MV-4-11 (cell line): ENCODE results near the gene BABAM2.
"Not testable (repeated sequence)": the region's sequence is repeated elsewhere in the genome, so short reads cannot be mapped to it uniquely, and the experiment has no call there.

ENCODE experiments used
- DNase-seq: peaks from one replicate; lab custom pipeline; 2025; lab: John Stamatoyannopoulos, UW

Gene BABAM2

GRCh38 chr2:28360718-28361293, 470.3 kb downstream of the BABAM2 start:
- DNase-seq = peak; percentile 42

DNA sequence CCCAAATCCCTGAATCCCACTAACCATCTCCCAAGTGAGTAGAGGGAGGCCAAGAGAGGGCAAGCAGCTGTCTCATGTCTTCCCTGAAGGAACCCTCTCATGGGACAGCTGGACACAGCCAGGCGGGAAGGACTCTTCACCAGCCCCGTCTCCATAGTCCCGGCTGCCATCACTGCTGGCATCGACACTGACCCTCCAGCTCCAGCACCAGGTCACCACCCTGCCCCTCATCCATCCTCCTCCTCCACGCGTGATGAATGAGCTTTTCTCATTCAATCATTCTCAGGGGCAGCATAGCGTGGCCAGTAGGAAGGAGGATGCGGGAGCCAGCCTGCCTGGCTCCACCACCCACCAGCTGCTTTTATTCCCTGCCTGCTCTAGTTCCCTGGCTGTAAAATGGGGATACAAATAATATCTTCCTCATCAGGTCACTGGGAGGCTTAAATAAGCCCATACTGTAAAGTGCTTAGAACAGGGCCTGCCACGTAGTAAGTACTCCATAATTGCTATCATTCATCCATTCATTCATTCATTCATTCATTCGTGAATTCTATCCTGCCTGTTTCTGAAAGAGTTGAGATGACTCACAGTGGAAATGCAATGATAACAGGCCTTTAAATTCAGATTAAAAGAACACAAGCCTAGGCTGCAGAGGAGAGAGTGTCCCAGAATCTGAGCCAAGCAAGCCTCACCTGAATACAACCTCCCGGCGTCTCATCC, 471.6 kb downstream of the BABAM2 start:
- DNase-seq = no peak

- DNase-seq = no peak
Observed at GRCh38 chr2:28362991-28363521, 472.5 kb downstream of the BABAM2 start.

DNA sequence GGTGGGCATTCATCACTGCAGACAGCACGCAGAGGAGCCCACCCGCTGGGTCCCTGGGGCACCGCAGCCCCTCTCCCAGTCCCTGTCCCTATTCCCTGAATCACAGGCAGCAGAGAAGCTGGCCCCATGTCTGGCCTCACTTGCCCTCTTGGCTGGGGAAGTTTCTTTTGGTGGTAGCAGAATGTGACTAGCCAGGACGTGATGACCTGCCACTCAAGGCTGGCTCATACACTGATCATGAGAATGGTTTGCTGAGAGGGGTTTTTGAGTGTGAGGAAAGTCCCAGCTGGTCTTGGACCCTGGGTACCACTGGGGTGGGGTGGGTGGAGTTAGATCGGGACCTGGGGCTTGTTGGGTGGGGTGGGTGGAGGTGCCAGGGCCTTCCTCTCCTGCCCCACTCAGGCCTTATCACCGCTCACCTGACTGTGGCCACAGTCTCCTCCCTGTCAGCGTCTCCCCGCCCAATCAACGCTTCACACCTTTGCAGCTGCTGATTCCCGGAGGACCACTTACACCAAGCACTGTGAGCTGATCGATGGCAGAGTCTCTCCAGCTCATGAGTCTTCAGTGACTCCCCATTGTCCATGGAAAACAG, 473.3 kb downstream of the BABAM2 start:
- no peak for DNase-seq

GRCh38 chr2:28364610-28365009, 474.1 kb downstream of the BABAM2 start:
- no peak for DNase-seq

DNA sequence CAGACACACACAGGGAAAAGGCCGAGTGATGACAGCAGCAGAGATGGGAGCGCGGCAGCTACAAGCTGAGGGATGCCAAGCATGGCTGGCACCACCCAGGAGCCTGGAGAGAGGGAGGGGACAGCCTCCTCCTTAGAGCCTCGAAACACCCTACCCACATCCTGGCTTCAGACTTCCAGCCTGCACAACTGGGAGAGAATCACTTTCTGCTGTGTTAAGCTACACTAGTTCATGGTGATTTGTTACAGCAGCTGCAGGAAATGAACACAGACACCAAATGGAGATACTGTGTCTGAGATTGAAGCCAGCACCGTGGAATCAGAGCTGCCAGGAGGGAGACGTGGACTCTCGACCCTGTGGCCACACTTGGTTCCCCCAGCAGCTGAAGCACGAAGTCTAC, 474.6 kb downstream of the BABAM2 start:
- no peak for DNase-seq

DNA sequence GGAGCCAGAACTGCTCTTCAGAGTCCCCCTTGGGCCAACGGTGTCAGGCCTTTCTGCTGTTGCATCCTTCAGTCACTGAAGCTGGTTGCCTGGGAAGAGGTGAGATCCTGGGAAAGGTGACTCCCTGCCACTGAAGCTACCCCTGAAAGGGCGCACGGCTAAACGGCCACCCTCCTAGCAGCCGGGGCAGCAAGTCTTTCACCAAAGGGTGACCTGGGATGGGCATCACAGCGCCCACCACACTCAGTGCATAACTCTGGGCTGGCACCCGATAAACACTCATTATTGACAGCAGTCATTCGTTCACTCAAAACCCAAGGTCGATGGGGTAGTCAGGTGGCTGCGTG, 475.6 kb downstream of the BABAM2 start:
- no peak for DNase-seq

- DNase-seq = peak; percentile 92
Observed at GRCh38 chr2:28366496-28367282, 476.2 kb downstream of the BABAM2 start.

DNA sequence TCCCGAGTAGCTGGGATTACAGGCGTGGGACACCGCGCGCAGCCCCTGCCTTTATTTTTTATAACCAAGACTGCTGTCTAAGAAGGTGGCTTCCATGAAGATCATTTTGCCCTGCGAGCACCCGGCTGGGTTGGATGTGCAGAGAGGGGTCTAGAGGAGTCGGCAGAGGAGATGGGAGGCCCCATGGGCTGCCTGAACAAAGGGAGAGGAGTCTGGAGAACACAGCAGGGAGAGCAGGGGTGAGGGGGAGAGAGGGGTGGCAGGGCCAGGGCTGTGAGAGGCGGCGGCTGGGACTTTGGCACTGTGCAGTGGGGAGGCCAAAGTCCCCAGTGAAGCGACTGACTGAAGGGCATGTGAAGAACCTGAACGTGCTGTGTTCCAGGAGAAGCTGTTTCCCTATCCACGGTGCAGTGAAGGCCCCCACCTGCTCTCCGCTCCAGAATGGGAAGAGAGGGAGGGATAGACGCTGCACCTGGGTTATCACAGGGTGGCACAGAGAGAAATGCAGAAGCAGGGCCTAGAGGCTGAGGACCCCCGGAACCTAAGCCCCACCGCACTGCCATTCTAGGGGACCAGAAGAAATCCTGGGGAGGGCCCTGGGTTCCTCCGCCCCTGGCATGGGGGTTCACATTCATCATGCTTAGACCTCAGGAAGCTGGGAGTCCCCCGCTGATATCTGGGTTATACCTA, 477.3 kb downstream of the BABAM2 start:
- no peak for DNase-seq

GRCh38 chr2:28368357-28368798, 477.8 kb downstream of the BABAM2 start:
- DNase-seq = no peak

DNA sequence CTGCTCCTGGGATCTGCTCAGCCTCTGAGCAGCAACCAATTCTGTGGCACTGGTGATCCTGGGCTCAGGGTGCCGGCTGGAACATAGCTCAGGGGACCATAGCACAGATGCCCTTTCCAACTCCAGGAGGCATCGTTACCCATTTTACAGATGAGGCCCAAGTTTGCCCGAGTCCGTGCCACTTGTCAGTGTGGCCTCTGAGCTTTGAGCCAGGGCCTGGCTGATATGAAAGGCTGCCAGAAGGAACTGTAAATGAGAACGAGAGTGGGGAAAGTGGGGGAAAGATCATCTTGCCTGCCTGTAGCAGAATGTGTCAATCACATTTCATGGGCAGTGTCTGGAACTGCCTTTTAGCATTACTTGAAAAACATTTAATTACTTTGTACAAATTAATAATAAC, 478.8 kb downstream of the BABAM2 start:
- DNase-seq = no peak

DNA sequence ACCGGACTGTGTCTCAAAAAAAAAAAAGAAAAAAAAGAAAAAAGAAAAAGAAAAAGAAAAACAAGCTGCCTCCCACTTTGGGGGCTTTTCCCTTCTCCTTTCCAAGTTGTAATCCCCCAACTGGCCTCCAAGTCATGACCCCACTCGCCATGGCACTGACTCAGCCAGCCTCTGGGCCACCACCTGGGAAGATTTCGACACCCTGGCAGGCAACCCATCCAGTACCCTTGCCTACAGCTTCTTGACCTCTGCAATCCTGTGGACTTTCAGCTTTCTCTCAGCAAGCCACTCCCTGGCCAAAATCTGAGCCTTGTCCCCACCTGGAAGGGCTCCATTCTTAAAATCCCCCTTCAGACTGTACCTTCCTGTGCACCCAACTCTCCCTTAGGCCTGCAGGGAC, 479.8 kb downstream of the BABAM2 start:
- peak; percentile 42 for DNase-seq

DNA sequence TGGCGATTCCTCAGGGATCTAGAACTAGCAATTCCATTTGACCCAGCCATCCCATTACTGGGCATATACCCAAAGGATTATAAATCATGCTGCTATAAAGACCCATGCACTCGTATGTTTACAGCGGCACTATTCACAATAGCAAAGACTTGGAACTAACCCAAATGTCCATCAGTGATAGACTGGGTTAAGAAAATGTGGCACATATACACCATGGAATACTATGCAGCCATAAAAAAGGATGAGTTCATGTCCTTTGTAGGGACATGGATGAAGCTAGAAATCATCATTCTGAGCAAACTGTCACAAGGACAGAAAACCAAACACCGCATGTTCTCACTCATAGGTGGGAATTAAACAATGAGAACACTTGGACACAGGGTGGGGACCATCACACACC, 481.2 kb downstream of the BABAM2 start:
- DNase-seq = not testable (repeated sequence)

GRCh38 chr2:28373854-28374253, 483.3 kb downstream of the BABAM2 start:
- no peak for DNase-seq

DNA sequence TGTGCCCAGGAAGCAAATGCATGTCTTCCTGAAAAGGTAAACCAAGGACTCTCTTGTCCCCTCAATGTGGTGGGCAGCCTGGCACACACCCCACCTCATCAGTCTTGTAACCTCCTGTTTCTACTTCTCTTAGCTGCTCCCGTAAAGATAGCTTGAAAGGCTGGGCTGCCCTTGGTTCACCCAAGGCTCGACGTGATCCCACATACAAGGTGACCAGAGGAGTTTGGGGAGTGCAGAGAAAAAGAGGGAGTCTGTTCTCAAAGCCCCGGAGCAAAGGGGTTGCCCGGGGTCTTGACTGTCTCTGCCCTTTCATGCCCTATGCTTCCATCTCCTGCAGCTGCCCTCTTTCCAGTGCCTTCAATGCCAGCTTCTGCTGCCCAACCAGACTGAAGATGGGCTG, 483.8 kb downstream of the BABAM2 start:
- DNase-seq = no peak

GRCh38 chr2:28375236-28375635, 484.7 kb downstream of the BABAM2 start:
- no peak for DNase-seq

- DNase-seq = no peak
Observed at GRCh38 chr2:28375742-28376631, 485.5 kb downstream of the BABAM2 start.

DNA sequence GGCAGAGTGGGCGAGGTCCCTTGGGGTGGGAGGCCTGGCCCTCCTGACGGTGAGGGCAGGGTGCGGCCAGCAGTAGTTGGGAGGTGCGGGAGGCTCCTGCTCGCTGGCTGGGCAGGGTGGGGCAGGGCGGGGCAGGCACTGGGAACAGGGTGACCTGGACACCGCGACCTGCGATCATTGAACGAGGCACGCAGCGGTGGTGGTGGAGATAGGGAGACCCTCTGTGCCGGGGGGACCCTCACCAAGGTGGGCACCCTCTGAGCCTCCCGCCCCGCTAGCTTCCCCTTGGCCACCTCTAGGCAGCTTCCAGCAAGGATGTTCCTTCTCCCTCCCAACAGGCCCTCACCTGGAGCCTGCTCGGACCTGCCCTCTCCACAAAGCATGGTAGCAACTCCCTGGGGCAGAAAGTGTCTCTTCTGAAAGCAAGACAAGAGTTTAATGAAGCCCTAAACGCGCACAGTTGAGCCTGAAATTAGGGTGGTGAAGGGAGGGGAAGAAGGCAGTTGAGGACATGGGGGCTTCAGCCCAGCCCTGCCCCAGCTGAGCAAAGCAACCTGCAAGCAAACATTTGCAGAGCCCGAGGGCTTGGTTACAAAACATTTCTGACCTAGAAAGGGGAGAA, 486.8 kb downstream of the BABAM2 start:
- DNase-seq = no peak

- peak; percentile 74 for DNase-seq
Observed at GRCh38 chr2:28377984-28378678, 487.6 kb downstream of the BABAM2 start.
